HG03521 (cell line): ENCODE data around the gene HSPA1B.
"Not testable (repeated sequence)": the region's sequence is repeated elsewhere in the genome, so short reads cannot be mapped to it uniquely, and the experiment has no call there.

ENCODE experiments used
- ATAC-seq: cut with Tn5 transposase; IDR thresholded peaks from one replicate; pipeline ENCODE4 v1.9.1; 2021; ENCODE audit warnings: mild to moderate bottlenecking, moderate library complexity; ENCODE audit not compliant: unreplicated experiment

Gene HSPA1B

GRCh38 chr6:31827286-31828079 lies at the start of gene HSPA1B:
TSS of gene HSPA1B (plus strand) at chr6:31827738. CDS start at chr6:31827951, 213 bp downstream.
- peak; percentile 73 for ATAC-seq

- ATAC-seq: no peak
Measured at GRCh38 chr6:31778193-31778592, 49.3 kb upstream of the HSPA1B start.

GRCh38 chr6:31778999-31779885 lies 48.3 kb upstream of the HSPA1B start:
- ATAC-seq: no peak

- ATAC-seq: no peak
Measured at GRCh38 chr6:31779908-31780307, 47.6 kb upstream of the HSPA1B start.

GRCh38 chr6:31780507-31781243 lies 46.9 kb upstream of the HSPA1B start:
- ATAC-seq: no peak

- no peak for ATAC-seq
Measured at GRCh38 chr6:31781244-31782125, 46.1 kb upstream of the HSPA1B start.

- ATAC-seq: no peak
Measured at GRCh38 chr6:31782126-31782855, 45.2 kb upstream of the HSPA1B start.

GRCh38 chr6:31784098-31784925 lies 43.2 kb upstream of the HSPA1B start:
- ATAC-seq: no peak

- no peak for ATAC-seq
Measured at GRCh38 chr6:31785475-31785874, 42.1 kb upstream of the HSPA1B start.

- no peak for ATAC-seq
Measured at GRCh38 chr6:31791324-31792089, 36.0 kb upstream of the HSPA1B start.

GRCh38 chr6:31792090-31792374 lies 35.5 kb upstream of the HSPA1B start:
- ATAC-seq: no peak

- ATAC-seq: no peak
Measured at GRCh38 chr6:31792761-31793171, 34.8 kb upstream of the HSPA1B start.

GRCh38 chr6:31793927-31794245 lies 33.7 kb upstream of the HSPA1B start:
- not testable (repeated sequence) for ATAC-seq

- ATAC-seq: no peak
Measured at GRCh38 chr6:31794294-31794865, 33.2 kb upstream of the HSPA1B start.

- peak; percentile 5 for ATAC-seq
Measured at GRCh38 chr6:31794866-31795615, 32.5 kb upstream of the HSPA1B start.

- ATAC-seq: peak; percentile 77
Measured at GRCh38 chr6:31795616-31796298, 31.8 kb upstream of the HSPA1B start, which contains the start of gene VARS1. TSS of gene VARS1 (minus strand) at chr6:31795752. CDS start at chr6:31795217, 535 bp downstream.

- no peak for ATAC-seq
Measured at GRCh38 chr6:31796993-31797385, 30.5 kb upstream of the HSPA1B start.
